ENCODE data around the gene GLRX5.

The GLRX5 gene

GRCh38 chr14:95518045-95518751 lies 16.7 kb upstream of the GLRX5 start:
- no peak for DNase-seq (ENCODE audit: low spot score)

- peak; percentile 92 for DNase-seq (ENCODE audit: low spot score)
Observed at GRCh38 chr14:95519699-95520098, 15.2 kb upstream of the GLRX5 start.

GRCh38 chr14:95520346-95520745 lies 14.5 kb upstream of the GLRX5 start:
- DNase-seq (ENCODE audit: low spot score): no peak

GRCh38 chr14:95521001-95521400 lies 13.8 kb upstream of the GLRX5 start:
- DNase-seq (ENCODE audit: low spot score): no peak

GRCh38 chr14:95522116-95522515 lies 12.7 kb upstream of the GLRX5 start:
- no peak for DNase-seq (ENCODE audit: low spot score)

- no peak for DNase-seq (ENCODE audit: low spot score)
Observed at GRCh38 chr14:95522556-95522955, 12.3 kb upstream of the GLRX5 start.

- DNase-seq (ENCODE audit: low spot score): no peak
Observed at GRCh38 chr14:95523051-95523814, 11.6 kb upstream of the GLRX5 start.

- DNase-seq (ENCODE audit: low spot score): no peak
Observed at GRCh38 chr14:95523815-95524448, 10.9 kb upstream of the GLRX5 start.

GRCh38 chr14:95524706-95525512 lies 9.9 kb upstream of the GLRX5 start:
- DNase-seq (ENCODE audit: low spot score): no peak

- DNase-seq (ENCODE audit: low spot score): no peak
Observed at GRCh38 chr14:95525999-95526398, 8.9 kb upstream of the GLRX5 start.

GRCh38 chr14:95526483-95527386 lies 8.1 kb upstream of the GLRX5 start:
- no peak for DNase-seq (ENCODE audit: low spot score)

- peak; percentile 85 for DNase-seq (ENCODE audit: low spot score)
Observed at GRCh38 chr14:95527387-95528002, 7.4 kb upstream of the GLRX5 start.

GRCh38 chr14:95529216-95529615 lies 5.6 kb upstream of the GLRX5 start:
- DNase-seq (ENCODE audit: low spot score): no peak

GRCh38 chr14:95530473-95531276 lies 4.2 kb upstream of the GLRX5 start:
- DNase-seq (ENCODE audit: low spot score): no peak

GRCh38 chr14:95531473-95531872 lies 3.4 kb upstream of the GLRX5 start:
- DNase-seq (ENCODE audit: low spot score): peak; percentile 66

- DNase-seq (ENCODE audit: low spot score): no peak
Observed at GRCh38 chr14:95531969-95532368, 2.9 kb upstream of the GLRX5 start.

GRCh38 chr14:95533391-95533821 lies 1.4 kb upstream of the GLRX5 start:
- DNase-seq (ENCODE audit: low spot score): peak; percentile 41

GRCh38 chr14:95533822-95534221 lies 1.0 kb upstream of the GLRX5 start:
- DNase-seq (ENCODE audit: low spot score): no peak

GRCh38 chr14:95535226-95536021 lies 574 bp downstream of the GLRX5 start:
- no peak for DNase-seq (ENCODE audit: low spot score)
